Astrocyte (in vitro differentiated cells and primary cell): ENCODE data around the gene CRELD2. TPM values are rescaled to one million over a fixed set of nuclear protein-coding genes. Genes with fewer than 3 reads are reported as not detected.

Experiments
- DNase-seq: peaks from one replicate; pipeline ENCODE4 v3.0.0-alpha.2; 2010; ENCODE audit warnings: low read depth
- FAIRE-seq: peaks from 2 replicates; lab custom pipeline; 2011; peaks lifted over from hg19 to GRCh38; lab: Jason Lieb, UNC
- H2AFZ ChIP-seq: 2 replicates; pipeline ENCODE4 v1.6.0; 2012; ENCODE audit warnings: low read depth, low read length, inconsistent platforms
- H3K27ac ChIP-seq: 2 replicates; pipeline ENCODE4 v1.5.1; 2011; ENCODE audit warnings: low read depth, low read length, inconsistent platforms
- H3K27me3 ChIP-seq: 2 replicates; pipeline ENCODE4 v1.6.0; 2011; ENCODE audit warnings: low read length, inconsistent platforms; ENCODE audit not compliant: insufficient read depth
- H3K36me3 ChIP-seq: 2 replicates; pipeline ENCODE4 v1.5.1; 2011; ENCODE audit warnings: low read length, inconsistent platforms; ENCODE audit not compliant: insufficient read depth
- H3K4me1 ChIP-seq: 2 replicates; pipeline ENCODE4 v1.5.1; 2011; ENCODE audit warnings: low read length, inconsistent platforms; ENCODE audit not compliant: insufficient read depth
- H3K4me2 ChIP-seq: 2 replicates; pipeline ENCODE4 v1.6.0; 2012; ENCODE audit warnings: low read length, inconsistent platforms
- H3K4me3 ChIP-seq: 2 replicates; pipeline ENCODE4 v1.5.1; 2011; ENCODE audit warnings: low read depth, mild to moderate bottlenecking, low read length, inconsistent platforms; ENCODE audit not compliant: insufficient read depth
- H3K79me2 ChIP-seq: 2 replicates; pipeline ENCODE4 v1.6.0; 2012; ENCODE audit warnings: mild to moderate bottlenecking, low read length, inconsistent platforms; ENCODE audit not compliant: insufficient read depth
- H3K9ac ChIP-seq: 2 replicates; pipeline ENCODE4 v1.6.0; 2012; ENCODE audit warnings: mild to moderate bottlenecking, low read length, inconsistent platforms
- H3K9me3 ChIP-seq: 2 replicates; pipeline ENCODE4 v1.5.1; 2012; ENCODE audit warnings: low read depth, mild to moderate bottlenecking, low read length, inconsistent platforms; ENCODE audit not compliant: insufficient read depth
- H4K20me1 ChIP-seq: 2 replicates; pipeline ENCODE4 v1.6.0; 2012; ENCODE audit warnings: low read length, inconsistent platforms; ENCODE audit not compliant: insufficient read depth
- H3K27ac Mint-ChIP-seq: one replicate; pipeline ENCODE4 v1.8.0; 2021; ENCODE audit warnings: mild to moderate bottlenecking, mixed read lengths; ENCODE audit not compliant: unreplicated experiment
- H3K27me3 Mint-ChIP-seq: one replicate; pipeline ENCODE4 v1.8.0; 2021; ENCODE audit warnings: low read depth, mixed read lengths; ENCODE audit not compliant: unreplicated experiment
- H3K36me3 Mint-ChIP-seq: one replicate; pipeline ENCODE4 v1.8.0; 2021; ENCODE audit warnings: low read depth, mixed read lengths; ENCODE audit not compliant: unreplicated experiment
- H3K4me1 Mint-ChIP-seq: one replicate; pipeline ENCODE4 v1.8.0; 2021; ENCODE audit warnings: low read depth, mixed read lengths; ENCODE audit not compliant: unreplicated experiment
- H3K4me3 Mint-ChIP-seq: one replicate; pipeline ENCODE4 v1.8.0; 2021; ENCODE audit warnings: mild to moderate bottlenecking, moderate library complexity, mixed read lengths; ENCODE audit not compliant: unreplicated experiment
- H3K9me3 Mint-ChIP-seq: one replicate; pipeline ENCODE4 v1.8.0; 2021; ENCODE audit warnings: mild to moderate bottlenecking, mixed read lengths; ENCODE audit not compliant: unreplicated experiment
- CTCF ChIP-seq: IDR thresholded peaks from 2 replicates; pipeline ENCODE4 v1.5.1; 2011; ENCODE audit warnings: low read depth, mild to moderate bottlenecking, inconsistent platforms, low read length, moderate library complexity; ENCODE audit not compliant: insufficient read depth
- EZH2 ChIP-seq: IDR thresholded peaks from 2 replicates; pipeline ENCODE4 v1.6.1; 2012; ENCODE audit warnings: mild to moderate bottlenecking, low read length, inconsistent platforms; ENCODE audit not compliant: insufficient read depth
- total RNA-seq: library from RNA; stranded (reverse); gene quantifications from 2 replicates; pipeline ENCODE4 v1.2.1, GENCODE V29; 2021

Gene CRELD2
- total RNA-seq, 1 donor from 2014 or later = 49.6 TPM

GRCh38 chr22:49903322-49904039, 15.0 kb upstream of the CRELD2 start:
- Mint-ChIP-seq H3K36me3 (peaks cover 21% of the 10 kb centered on the region), H3K27ac (no peak overlapping the region), H3K9me3 (peaks cover 4% of the 10 kb centered on the region), H3K27me3 (no peaks in the 10 kb centered on the region), H3K4me1 (no peaks in the 10 kb centered on the region), H3K4me3 (no peak overlapping the region)
- Histone ChIP-seq H2AFZ (no peak overlapping the region), H3K9ac (no peak overlapping the region), H3K4me2 (no peak overlapping the region), H4K20me1 (peaks cover 60% of the 10 kb centered on the region), H3K27ac (no peak overlapping the region), H3K4me1 (no peaks in the 10 kb centered on the region), H3K79me2 (no peaks in the 10 kb centered on the region), H3K9me3 (peaks cover 4% of the 10 kb centered on the region), H3K4me3 (no peak overlapping the region), H3K36me3 (peaks cover 8% of the 10 kb centered on the region), H3K27me3 (no peaks in the 10 kb centered on the region)
- TF ChIP-seq EZH2 = no peak
- no peak for TF ChIP-seq CTCF
- no peak for DNase-seq
- FAIRE-seq = no peak

DNA sequence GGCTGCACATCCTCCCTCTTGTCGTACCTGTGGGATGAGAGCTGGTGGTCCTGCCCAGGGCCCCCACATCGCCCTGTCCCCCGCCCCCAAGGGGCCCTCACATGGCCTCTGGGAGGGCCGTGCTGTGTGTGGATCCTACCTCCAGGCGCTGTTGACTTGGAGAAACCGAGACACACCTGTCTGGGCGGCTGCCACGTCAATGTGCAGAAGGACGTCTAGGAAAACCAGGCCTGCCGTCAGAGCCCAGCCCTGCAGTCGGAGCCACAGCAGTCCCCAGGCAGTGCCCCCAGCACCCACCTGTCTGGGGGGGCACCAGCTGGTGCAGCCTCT, 14.4 kb upstream of the CRELD2 start:
- Mint-ChIP-seq H3K4me1 (no peaks in the 10 kb centered on the region), H3K9me3 (peaks cover 2% of the 10 kb centered on the region), H3K4me3 (no peak overlapping the region), H3K36me3 (peaks cover 21% of the 10 kb centered on the region), H3K27me3 (no peaks in the 10 kb centered on the region), H3K27ac (no peak overlapping the region)
- Histone ChIP-seq H3K9me3 (peaks cover 4% of the 10 kb centered on the region), H3K27me3 (no peaks in the 10 kb centered on the region), H3K27ac (no peak overlapping the region), H3K4me1 (no peaks in the 10 kb centered on the region), H3K4me3 (no peak overlapping the region), H3K79me2 (no peaks in the 10 kb centered on the region), H2AFZ (no peak overlapping the region), H3K4me2 (no peak overlapping the region), H4K20me1 (peaks cover 60% of the 10 kb centered on the region), H3K36me3 (peaks cover 8% of the 10 kb centered on the region), H3K9ac (no peak overlapping the region)
- TF ChIP-seq CTCF (no peak), EZH2 (no peak)
- FAIRE-seq (no peak), DNase-seq (no peak)

- Histone ChIP-seq H2AFZ (no peak overlapping the region), H3K36me3 (peaks cover 8% of the 10 kb centered on the region), H3K4me2 (no peak overlapping the region), H3K9ac (no peak overlapping the region), H3K27ac (no peak overlapping the region), H3K4me3 (no peak overlapping the region), H3K4me1 (no peaks in the 10 kb centered on the region), H3K9me3 (peaks cover 4% of the 10 kb centered on the region), H3K79me2 (no peaks in the 10 kb centered on the region), H4K20me1 (peaks cover 60% of the 10 kb centered on the region), H3K27me3 (no peaks in the 10 kb centered on the region)
- TF ChIP-seq CTCF (no peak), EZH2 (no peak)
- no peak overlapping the region for H3K4me3 Mint-ChIP-seq
- DNase-seq (no peak), FAIRE-seq (no peak)
- H3K27me3 Mint-ChIP-seq = no peaks in the 10 kb centered on the region
- H3K27ac Mint-ChIP-seq = no peak overlapping the region
- H3K9me3 Mint-ChIP-seq = peaks cover 2% of the 10 kb centered on the region
- peaks cover 17% of the 10 kb centered on the region for H3K36me3 Mint-ChIP-seq
- H3K4me1 Mint-ChIP-seq = no peaks in the 10 kb centered on the region
Observed at GRCh38 chr22:49905465-49905864, 13.0 kb upstream of the CRELD2 start.
